Activated CD8-positive, alpha-beta T cell treated with anti-CD3 and anti-CD28 coated beads, Interleukin-2, amount 10 ng/mL, durations not matched to agents 7 days and 5 days (primary cell): Measurements from ENCODE around the gene DACH1. TPM values are rescaled to one million over a fixed set of nuclear protein-coding genes. Genes with fewer than 3 reads are reported as not detected.
"Not testable (repeated sequence)": the region's sequence is repeated elsewhere in the genome, so short reads cannot be mapped to it uniquely, and the experiment has no call there.

Experiments
- ATAC-seq: fragments of 150-1000 bp; cut with Tn5 transposase; one replicate; pipeline ENCODE4 v1.10.0; 2021; ENCODE audit warnings: moderate library complexity
- CTCF ChIA-PET: fragments of 350-600 bp; sonication (Branson Sonifier 250); formaldehyde crosslinking; loops from one replicate; lab custom pipeline; 2021; ENCODE audit warnings: antibody characterized with exemption; lab: Charles Lee
- POLR2A ChIA-PET: fragments of 350-600 bp; sonication (Branson Sonifier 250); formaldehyde crosslinking; loops from one replicate; lab custom pipeline; 2021; ENCODE audit warnings: antibody characterized with exemption; lab: Charles Lee
- DNase-seq: peaks from one replicate; pipeline ENCODE4 v3.0.0-alpha.2; 2020
- H3K27ac Mint-ChIP-seq: one replicate; pipeline ENCODE4 v1.8.0; 2021; ENCODE audit warnings: mild to moderate bottlenecking, mixed read lengths
- H3K27me3 Mint-ChIP-seq: one replicate; pipeline ENCODE4 v1.8.0; 2021; ENCODE audit warnings: low read depth, mixed read lengths
- H3K36me3 Mint-ChIP-seq: one replicate; pipeline ENCODE4 v1.8.0; 2021; ENCODE audit warnings: low read depth, mixed read lengths
- H3K4me1 Mint-ChIP-seq: one replicate; pipeline ENCODE4 v1.8.0; 2021; ENCODE audit warnings: low read depth, mixed read lengths
- H3K4me3 Mint-ChIP-seq: one replicate; pipeline ENCODE4 v1.8.0; 2021; ENCODE audit warnings: mild to moderate bottlenecking, mixed read lengths
- H3K9me3 Mint-ChIP-seq: one replicate; pipeline ENCODE4 v1.8.0; 2022; ENCODE audit warnings: mixed read lengths; ENCODE audit not compliant: insufficient read depth
- total RNA-seq, 2 experiments: library from RNA; stranded (reverse); gene quantifications; one replicate each; pipeline ENCODE4 v1.2.3, GENCODE V29; 2021

Gene DACH1
- total RNA-seq, 2 experiments from 2014 or later, result not detected

DNA sequence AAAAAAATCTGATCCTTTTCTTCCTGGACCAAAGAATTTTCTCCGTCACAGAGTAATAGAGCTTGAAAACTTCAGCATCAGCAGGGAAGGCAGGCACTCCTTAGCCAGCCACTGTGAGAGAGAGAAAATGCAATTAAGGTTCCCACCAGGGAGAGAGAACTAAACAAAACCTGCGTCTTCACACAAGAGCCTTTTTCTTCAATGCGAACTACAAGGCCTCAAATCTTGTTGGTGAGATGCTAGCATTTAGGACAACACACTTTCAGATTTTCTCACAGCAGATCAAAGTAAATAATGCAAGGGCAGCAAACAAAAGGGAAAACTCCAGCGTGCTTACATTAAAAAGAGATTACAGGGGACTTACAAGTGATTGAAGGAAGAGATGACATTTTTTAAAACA is 80.1 kb downstream of the DACH1 start:
- H3K9me3 Mint-ChIP-seq, result no peaks in the 10 kb centered on the region
- CTCF ChIA-PET, result no interaction called here
- POLR2A ChIA-PET, result no interaction called here

GRCh38 chr13:71785361-71785760 is 81.6 kb downstream of the DACH1 start:
- Mint-ChIP-seq H3K27me3 (no peaks in the 10 kb centered on the region), H3K4me1 (no peaks in the 10 kb centered on the region), H3K4me3 (no peak overlapping the region), H3K27ac (no peak overlapping the region), H3K36me3 (no peaks in the 10 kb centered on the region), H3K9me3 (no peaks in the 10 kb centered on the region)
- ATAC-seq (no peak), DNase-seq (no peak)
- POLR2A ChIA-PET, result no interaction called here
- CTCF ChIA-PET, result no interaction called here

More for the DNA sequence above, 80.1 kb downstream of the DACH1 start:
- Mint-ChIP-seq H3K36me3 (no peaks in the 10 kb centered on the region), H3K27ac (no peak overlapping the region), H3K4me3 (no peak overlapping the region), H3K27me3 (no peaks in the 10 kb centered on the region), H3K4me1 (no peaks in the 10 kb centered on the region)
- DNase-seq (no peak), ATAC-seq (no peak)

DNA sequence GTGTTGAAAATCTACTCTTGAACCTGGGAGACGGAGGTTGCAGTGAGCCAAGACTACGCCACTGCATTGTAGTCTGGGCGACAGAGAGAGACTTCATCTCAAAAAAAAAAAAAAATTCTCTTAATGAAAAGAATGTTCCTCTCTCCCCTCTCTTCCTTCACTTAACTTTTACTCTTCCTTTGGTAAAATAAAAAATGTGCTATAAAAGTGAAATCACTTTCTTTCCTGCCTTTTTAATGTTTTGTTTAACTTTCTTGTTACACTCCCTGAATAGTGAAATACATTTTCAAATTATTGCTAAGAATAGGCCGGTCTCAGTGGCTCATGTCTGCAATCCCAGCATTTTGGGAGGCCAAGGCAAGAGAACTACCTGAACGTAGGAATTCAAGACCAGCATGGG is 86.5 kb downstream of the DACH1 start:
- Mint-ChIP-seq H3K9me3 (no peaks in the 10 kb centered on the region), H3K27ac (no peak overlapping the region), H3K4me1 (no peaks in the 10 kb centered on the region), H3K36me3 (no peaks in the 10 kb centered on the region), H3K4me3 (no peak overlapping the region), H3K27me3 (no peaks in the 10 kb centered on the region)
- CTCF ChIA-PET, result no interaction called here
- DNase-seq (no peak), ATAC-seq (no peak)
- POLR2A ChIA-PET, result no interaction called here

GRCh38 chr13:71778998-71779397 is 88.0 kb downstream of the DACH1 start:
- POLR2A ChIA-PET, ATAC-seq, H3K27ac Mint-ChIP-seq, DNase-seq, H3K36me3 Mint-ChIP-seq, CTCF ChIA-PET, H3K9me3 Mint-ChIP-seq, H3K4me1 Mint-ChIP-seq, H3K27me3 Mint-ChIP-seq, H3K4me3 Mint-ChIP-seq: not testable (repeated sequence)

DNA sequence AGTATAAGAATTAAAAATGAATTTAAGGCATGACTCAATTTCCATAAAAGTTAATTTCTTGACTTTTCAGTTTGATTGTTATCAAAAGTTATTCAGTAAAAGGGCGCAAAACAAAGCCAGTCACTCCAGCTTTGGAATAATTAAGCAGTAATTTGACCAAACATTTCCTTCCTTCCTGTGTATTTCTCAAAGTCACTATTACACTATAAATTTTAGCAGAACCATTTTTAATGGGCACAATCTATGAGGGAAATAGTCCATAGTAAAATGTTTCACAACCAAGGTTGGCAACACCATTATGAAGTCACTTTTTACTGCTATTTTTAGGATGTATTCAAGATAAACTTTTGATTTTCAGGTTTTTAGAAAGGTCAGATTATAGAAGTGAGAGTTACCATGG is 91.0 kb downstream of the DACH1 start:
- DNase-seq, result no peak
- Mint-ChIP-seq H3K4me1 (no peaks in the 10 kb centered on the region), H3K4me3 (no peak overlapping the region), H3K9me3 (no peaks in the 10 kb centered on the region), H3K27me3 (no peaks in the 10 kb centered on the region), H3K27ac (no peak overlapping the region), H3K36me3 (no peaks in the 10 kb centered on the region)
- POLR2A ChIA-PET, result no interaction called here
- CTCF ChIA-PET, result no interaction called here
- no peak for ATAC-seq

- ChIA-PET POLR2A (no interaction called here), CTCF (no interaction called here)
- DNase-seq (no peak), ATAC-seq (no peak)
- Mint-ChIP-seq H3K36me3 (no peaks in the 10 kb centered on the region), H3K9me3 (no peaks in the 10 kb centered on the region), H3K27ac (no peak overlapping the region), H3K4me1 (no peaks in the 10 kb centered on the region), H3K4me3 (no peak overlapping the region), H3K27me3 (no peaks in the 10 kb centered on the region)
These were observed 92.1 kb downstream of the DACH1 start for GRCh38 chr13:71774863-71775262.

GRCh38 chr13:71773531-71773930 is 93.5 kb downstream of the DACH1 start:
- H3K36me3 Mint-ChIP-seq, result no peaks in the 10 kb centered on the region
- no peak for DNase-seq
- no peaks in the 10 kb centered on the region for H3K27me3 Mint-ChIP-seq
- CTCF ChIA-PET, result no interaction called here
- no peak for ATAC-seq
- H3K4me1 Mint-ChIP-seq, result no peaks in the 10 kb centered on the region
- POLR2A ChIA-PET, result no interaction called here
- no peaks in the 10 kb centered on the region for H3K9me3 Mint-ChIP-seq
- H3K27ac Mint-ChIP-seq, result no peak overlapping the region
- no peak overlapping the region for H3K4me3 Mint-ChIP-seq

- DNase-seq (no peak), ATAC-seq (no peak)
- H3K4me3 Mint-ChIP-seq, result no peak overlapping the region
- H3K9me3 Mint-ChIP-seq, result no peaks in the 10 kb centered on the region
- H3K4me1 Mint-ChIP-seq, result no peaks in the 10 kb centered on the region
- H3K27ac Mint-ChIP-seq, result no peak overlapping the region
- H3K36me3 Mint-ChIP-seq, result no peaks in the 10 kb centered on the region
- CTCF ChIA-PET, result no interaction called here
- H3K27me3 Mint-ChIP-seq, result no peaks in the 10 kb centered on the region
- POLR2A ChIA-PET, result no interaction called here
These were observed 94.6 kb downstream of the DACH1 start for GRCh38 chr13:71772361-71772760.

GRCh38 chr13:71771144-71771543 is 95.9 kb downstream of the DACH1 start:
- H3K9me3 Mint-ChIP-seq, result no peaks in the 10 kb centered on the region
- ATAC-seq (no peak), DNase-seq (no peak)
- H3K4me3 Mint-ChIP-seq, result no peak overlapping the region
- H3K36me3 Mint-ChIP-seq, result no peaks in the 10 kb centered on the region
- no peak overlapping the region for H3K27ac Mint-ChIP-seq
- POLR2A ChIA-PET, result no interaction called here
- CTCF ChIA-PET, result no interaction called here
- no peaks in the 10 kb centered on the region for H3K27me3 Mint-ChIP-seq
- no peaks in the 10 kb centered on the region for H3K4me1 Mint-ChIP-seq

DNA sequence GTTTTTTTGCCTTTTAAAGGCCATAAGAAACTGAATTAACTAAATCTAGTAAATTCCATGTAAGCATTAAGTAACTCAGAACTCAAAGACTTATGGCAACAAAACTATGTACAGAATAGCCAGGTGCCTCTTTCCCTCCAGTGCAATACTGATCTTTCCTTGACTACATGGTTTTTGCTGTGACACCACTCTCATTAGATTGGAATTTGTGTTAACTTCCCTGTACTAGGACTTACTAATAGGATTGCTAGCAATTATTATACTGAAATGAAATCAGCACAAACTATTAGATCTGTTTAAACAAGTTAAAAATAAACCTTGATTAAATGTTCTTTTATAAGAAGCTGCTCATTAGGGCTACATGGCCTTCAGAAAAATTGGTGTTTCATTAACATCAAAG is 96.3 kb downstream of the DACH1 start:
- Mint-ChIP-seq H3K27ac (no peak overlapping the region), H3K9me3 (no peaks in the 10 kb centered on the region), H3K36me3 (no peaks in the 10 kb centered on the region), H3K4me1 (no peaks in the 10 kb centered on the region), H3K4me3 (no peak overlapping the region), H3K27me3 (no peaks in the 10 kb centered on the region)
- DNase-seq (no peak), ATAC-seq (no peak)
- CTCF ChIA-PET, result no interaction called here
- POLR2A ChIA-PET, result no interaction called here

- POLR2A ChIA-PET, result no interaction called here
- DNase-seq (no peak), ATAC-seq (no peak)
- no peaks in the 10 kb centered on the region for H3K36me3 Mint-ChIP-seq
- no peak overlapping the region for H3K4me3 Mint-ChIP-seq
- no peaks in the 10 kb centered on the region for H3K27me3 Mint-ChIP-seq
- no peaks in the 10 kb centered on the region for H3K9me3 Mint-ChIP-seq
- CTCF ChIA-PET, result no interaction called here
- H3K4me1 Mint-ChIP-seq, result no peaks in the 10 kb centered on the region
- no peak overlapping the region for H3K27ac Mint-ChIP-seq
These were observed 98.1 kb downstream of the DACH1 start for GRCh38 chr13:71768881-71769280.

GRCh38 chr13:71759651-71760511 is 107.1 kb downstream of the DACH1 start:
- Mint-ChIP-seq H3K36me3 (no peaks in the 10 kb centered on the region), H3K4me1 (no peaks in the 10 kb centered on the region), H3K4me3 (no peak overlapping the region), H3K9me3 (no peaks in the 10 kb centered on the region), H3K27me3 (no peaks in the 10 kb centered on the region), H3K27ac (no peak overlapping the region)
- ATAC-seq (no peak), DNase-seq (no peak)
- POLR2A ChIA-PET, result no interaction called here
- CTCF ChIA-PET, result no interaction called here

DNA sequence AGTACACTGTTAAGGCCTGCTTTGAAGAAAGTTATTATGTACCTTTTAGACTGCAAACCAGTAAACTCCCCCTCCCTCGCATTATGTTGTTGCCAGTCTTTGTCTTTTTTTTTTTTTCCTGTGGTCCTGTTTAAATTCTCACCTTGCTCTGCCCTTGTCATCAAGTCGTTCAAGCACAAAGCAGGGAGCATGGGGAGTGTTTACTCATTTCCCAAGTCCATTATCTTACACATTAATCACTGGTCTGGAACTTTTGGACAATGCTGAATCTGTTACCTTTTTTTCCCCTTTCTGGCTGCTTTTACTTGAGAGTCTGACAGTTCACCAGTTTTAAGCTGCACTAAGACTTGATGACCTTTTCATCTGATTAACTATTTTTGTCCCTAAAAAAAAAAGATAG is 108.2 kb downstream of the DACH1 start:
- Mint-ChIP-seq H3K36me3 (no peaks in the 10 kb centered on the region), H3K9me3 (no peaks in the 10 kb centered on the region), H3K4me3 (no peak overlapping the region), H3K27me3 (no peaks in the 10 kb centered on the region), H3K4me1 (no peaks in the 10 kb centered on the region), H3K27ac (no peak overlapping the region)
- ChIA-PET POLR2A (no interaction called here), CTCF (no interaction called here)
- no peak for ATAC-seq
- DNase-seq, result no peak
